A549 (cell line): ENCODE measurements around the gene TPRN. TPM values are rescaled to one million over a fixed set of nuclear protein-coding genes. Genes with fewer than 3 reads are reported as not detected.

Source experiments
- ATAC-seq, 2 experiments: fragments of 200-7000 bp in 1 of 2; fragments of >200 bp in 1 of 2; cut with Nextera tagmentation in 1 of 2; cut with Tn5 transposase in 1 of 2; 3 replicates each; pipeline versions ENCODE4 v1.8.0 to v1.9.1; 2018 to 2020; ENCODE audit warnings: mild to moderate bottlenecking in 1 of 2, moderate library complexity in 1 of 2
- CTCF ChIA-PET: fragments of 300-600 bp; sonication (Branson Sonifier 250); formaldehyde crosslinking; extraction: SDS; loops from one replicate; lab custom pipeline; 2021; ENCODE audit warnings: antibody characterized with exemption, inconsistent platforms; lab: Yijun Ruan, JAX
- POLR2A ChIA-PET: fragments of 350-600 bp; formaldehyde crosslinking; extraction: SDS; loops from one replicate; lab custom pipeline; 2021; ENCODE audit warnings: antibody characterized with exemption, inconsistent platforms; lab: Yijun Ruan, JAX
- DNase-seq, 2 experiments: peaks; one replicate each; pipeline versions ENCODE4 v3.0.0 to v3.0.0-alpha.2; 2011 to 2016; ENCODE audit warnings: low read depth in 1 of 2, low spot score in 1 of 2
- FAIRE-seq: peaks from 2 replicates; lab custom pipeline; 2011; peaks lifted over from hg19 to GRCh38; lab: Jason Lieb, UNC
- H3K27ac ChIP-seq, 2 experiments: fragments of >200 bp; sonication (Bioruptor Twin); formaldehyde crosslinking; 3 replicates each; pipeline ENCODE4 v1.5.1; 2016 to 2017
- H3K4me1 ChIP-seq: fragments of >200 bp; sonication (Bioruptor Twin); formaldehyde crosslinking; 3 replicates; pipeline ENCODE4 v1.6.1; 2016
- H3K4me2 ChIP-seq: fragments of >200 bp; sonication (Bioruptor Twin); formaldehyde crosslinking; 3 replicates; pipeline ENCODE4 v1.6.1; 2016
- H3K4me3 ChIP-seq: fragments of >200 bp; sonication (Bioruptor Twin); formaldehyde crosslinking; 3 replicates; pipeline ENCODE4 v1.5.1; 2016
- H3K9me3 ChIP-seq: fragments of >200 bp; sonication (Bioruptor Twin); formaldehyde crosslinking; 3 replicates; pipeline ENCODE4 v1.6.1; 2016
- CEBPB ChIP-seq, 2 experiments: fragments of >200 bp in 1 of 2; sonication (Bioruptor Twin) in 1 of 2; formaldehyde crosslinking in 1 of 2; IDR thresholded peaks; 2 replicates each; pipeline ENCODE4 v1.6.1; 2012 to 2016
- CHD2 ChIP-seq: fragments of 150-350 bp; IDR thresholded peaks from 2 replicates; pipeline ENCODE4 v1.6.1; 2014; ENCODE audit warnings: low read length; ENCODE audit not compliant: partially characterized antibody
- E2F6 ChIP-seq: IDR thresholded peaks from 2 replicates; pipeline ENCODE4 v1.6.1; 2012; ENCODE audit warnings: low read depth, borderline replicate concordance
- EHF ChIP-seq: fragments of 250-450 bp; sonication (Bioruptor Pico); IDR thresholded peaks from 2 replicates; pipeline ENCODE4 v1.5.0; 2020; ENCODE audit warnings: mild to moderate bottlenecking
- EP300 ChIP-seq, 2 experiments: fragments of >200 bp; sonication (Bioruptor Twin); formaldehyde crosslinking; IDR thresholded peaks; 2 replicates in 1 of 2; 3 replicates in 1 of 2; pipeline ENCODE4 v1.6.1; 2016 to 2017
- FOXS1 ChIP-seq: fragments of 250-450 bp; sonication (Bioruptor Pico); IDR thresholded peaks from 2 replicates; pipeline ENCODE4 v1.5.0; 2020; ENCODE audit warnings: mild to moderate bottlenecking, moderate library complexity
- HEYL ChIP-seq: fragments of 250-450 bp; sonication (Bioruptor Pico); IDR thresholded peaks from 2 replicates; pipeline ENCODE4 v1.8.0; 2021; ENCODE audit warnings: mild to moderate bottlenecking, moderate library complexity
- HOXB13 ChIP-seq: fragments of 250-450 bp; sonication (Bioruptor Pico); IDR thresholded peaks from 2 replicates; pipeline ENCODE4 v1.5.0; 2020; ENCODE audit warnings: low read depth, mild to moderate bottlenecking, moderate library complexity
- KDM1A ChIP-seq: fragments of 200-600 bp; sonication (generic); IDR thresholded peaks from 2 replicates; pipeline ENCODE4 v1.6.1; 2016; ENCODE audit warnings: low read depth, mild to moderate bottlenecking
- KDM5A ChIP-seq: fragments of 200-600 bp; sonication (generic); IDR thresholded peaks from 2 replicates; pipeline ENCODE4 v1.6.1; 2016; ENCODE audit warnings: antibody characterized with exemption, mild to moderate bottlenecking
- MAFK ChIP-seq: fragments of 450-650 bp; IDR thresholded peaks from 2 replicates; pipeline ENCODE4 v1.6.1; 2014; ENCODE audit not compliant: partially characterized antibody
- MAX ChIP-seq: IDR thresholded peaks from 2 replicates; pipeline ENCODE4 v1.6.1; 2012
- NPAS2 ChIP-seq: fragments of 250-450 bp; sonication (Bioruptor Pico); IDR thresholded peaks from 2 replicates; pipeline ENCODE4 v1.8.0; 2022; ENCODE audit warnings: mild to moderate bottlenecking, moderate library complexity, borderline replicate concordance
- NR3C1 ChIP-seq: fragments of >200 bp; sonication (Bioruptor Twin); formaldehyde crosslinking; IDR thresholded peaks from 3 replicates; pipeline ENCODE4 v1.6.1; 2017
- POLR2A ChIP-seq: IDR thresholded peaks from 2 replicates; pipeline ENCODE4 v1.6.1; 2012; ENCODE audit warnings: mild to moderate bottlenecking, low read length
- RAD21 ChIP-seq, 2 experiments: fragments of >200 bp in 1 of 2; sonication (Bioruptor Twin) in 1 of 2; formaldehyde crosslinking in 1 of 2; IDR thresholded peaks in 1 of 2; conservative IDR thresholded peaks in 1 of 2; 2 replicates in 1 of 2; 3 replicates in 1 of 2; pipeline ENCODE4 v1.6.1; 2012 to 2018; ENCODE audit warnings: inconsistent platforms in 1 of 2
- RFX5 ChIP-seq: fragments of 450-650 bp; IDR thresholded peaks from 2 replicates; pipeline ENCODE4 v1.7.1; 2014; ENCODE audit warnings: antibody characterized with exemption, mild to moderate bottlenecking, moderate library complexity
- RNF2 ChIP-seq: fragments of 200-600 bp; sonication (generic); IDR thresholded peaks from 2 replicates; pipeline ENCODE4 v1.6.1; 2016; ENCODE audit warnings: low read depth, mild to moderate bottlenecking, antibody characterized with exemption, moderate library complexity, borderline replicate concordance
- SREBF2 ChIP-seq: fragments of 450-650 bp; IDR thresholded peaks from 2 replicates; pipeline ENCODE4 v1.6.1; 2014; ENCODE audit warnings: mild to moderate bottlenecking, moderate library complexity
- TFCP2L1 ChIP-seq: fragments of 250-450 bp; sonication (Bioruptor Pico); IDR thresholded peaks from 2 replicates; pipeline ENCODE4 v1.5.0; 2021; ENCODE audit warnings: mild to moderate bottlenecking
- TP53 ChIP-seq: fragments of 250-450 bp; sonication (Bioruptor Pico); IDR thresholded peaks from 2 replicates; pipeline ENCODE4 v1.5.0; 2021; ENCODE audit warnings: mild to moderate bottlenecking, moderate library complexity
- USF2 ChIP-seq: fragments of 450-650 bp; IDR thresholded peaks from 2 replicates; pipeline ENCODE4 v1.6.1; 2014; ENCODE audit warnings: antibody characterized with exemption
- ZSCAN20 ChIP-seq: fragments of 250-450 bp; sonication (Bioruptor Pico); IDR thresholded peaks from 2 replicates; pipeline ENCODE4 v1.8.0; 2022; ENCODE audit warnings: mild to moderate bottlenecking, moderate library complexity
- WGBS: methylation state at CpG from one replicate; pipeline ENCODE4 v1.1.6; 2017; ENCODE audit errors: missing lambda C conversion rate; 5-methylcytosine and 5-hydroxymethylcytosine counted together
- polyA plus RNA-seq, 4 experiments: library from polyadenylated mRNA; depleted of rRNA in 3 of 4; stranded (reverse); fragments of >200 nt; fragmentation: RNase III in 1 of 4; extraction: RNeasy Plus Mini Kit Qiagen cat#74134 plus additional on column Dnase treatment in 1 of 4; gene quantifications; 2 replicates in 3 of 4; 3 replicates in 1 of 4; pipeline ENCODE4 v1.2.3, GENCODE V29; 2011 to 2017
- TF ChIP-seq, protein P1 (sequence below): fragments of 200-600 bp; sonication (generic); IDR thresholded peaks from 2 replicates; pipeline ENCODE4 v1.6.1; 2016; ENCODE audit warnings: antibody characterized with exemption, mild to moderate bottlenecking, moderate library complexity
- TF ChIP-seq, protein P2 (sequence below): fragments of >200 bp; sonication (Bioruptor Twin); formaldehyde crosslinking; IDR thresholded peaks from 2 replicates; pipeline ENCODE4 v1.6.1; 2016
- TF ChIP-seq, protein P3 (sequence below): fragments of >200 bp; sonication (Bioruptor Twin); formaldehyde crosslinking; IDR thresholded peaks from 3 replicates; pipeline ENCODE4 v1.5.1; 2016

The TPRN gene
- polyA plus RNA-seq, 2 of the 4 experiments (the other 2 are of a cell fraction) = 2.1 to 6.5 TPM

DNA sequence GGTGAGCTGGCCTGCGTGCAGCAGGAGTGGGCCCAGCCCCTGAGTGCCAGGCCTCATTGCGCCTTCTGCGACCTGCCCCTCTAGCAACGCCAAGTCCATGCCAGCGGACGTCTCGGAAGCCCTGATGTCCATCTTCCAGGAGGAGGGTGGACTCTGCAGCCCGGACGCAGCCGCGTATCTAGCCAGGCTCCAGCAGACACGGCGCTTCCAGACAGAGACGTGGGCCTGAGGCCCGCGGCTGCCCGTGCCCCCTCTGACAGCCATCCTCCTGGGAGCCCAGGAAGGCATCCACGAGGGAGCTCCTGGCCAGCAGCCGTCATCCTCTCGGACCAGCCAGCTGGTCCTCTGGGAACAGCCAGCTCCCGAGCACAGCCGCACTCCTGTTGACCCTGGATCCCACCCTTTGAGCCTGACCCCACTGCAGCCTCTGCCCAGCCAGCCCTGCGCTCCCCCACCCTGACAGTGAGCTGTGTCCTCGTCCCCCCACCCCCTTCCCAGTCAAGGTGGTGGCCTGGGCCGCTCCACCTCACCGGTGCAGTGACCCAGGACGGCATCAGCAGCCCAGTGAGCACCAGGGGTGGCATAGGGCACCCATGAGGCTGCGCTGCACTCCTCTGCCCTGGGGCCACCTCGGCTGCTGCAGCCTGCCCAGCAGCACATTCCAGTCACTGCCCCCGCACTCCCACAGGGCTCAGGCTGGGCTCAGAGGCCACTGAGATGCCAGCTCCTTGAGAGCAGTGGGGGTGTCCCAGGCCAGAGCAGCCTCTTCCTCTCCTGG is 15.8 kb upstream of the TPRN start:
- FAIRE-seq = no peak
- ChIA-PET CTCF (interaction anchor here (0.8 to 9.9 kb wide), 12 partner anchors 8 to 187 kb away, joined by 3 to 71 read pairs (median 4); partner anchors contain the start of genes RNF224, SSNA1 and TUBB4B), POLR2A (interaction anchor here (1.1 kb wide), 1 partner anchor 16 kb away, joined by 3 read pairs; the partner anchor contains the start of gene TPRN)
- Histone ChIP-seq H3K9me3 (no peaks in the 10 kb centered on the region), H3K4me2 (no peak overlapping the region), H3K27ac (no peak overlapping the region), H3K4me3 (no peak overlapping the region), H3K4me1 (peaks cover 27% of the 10 kb centered on the region)
- no peak for ATAC-seq
- TF ChIP-seq NR3C1 = no peak
- TF ChIP-seq NPAS2 (CRISPR knock-in tag) = no peak
- TF ChIP-seq RNF2 = no peak
- no peak for TF ChIP-seq MAX
- no peak for TF ChIP-seq CHD2
- TF ChIP-seq TFCP2L1 (CRISPR knock-in tag) = no peak
- no peak for TF ChIP-seq POLR2A
- TF ChIP-seq E2F6 = no peak
- no peak for TF ChIP-seq RAD21 (conservative IDR thresholded peaks at IDR 0.05 in 1 of 2, IDR thresholded peaks at IDR 0.05 in 1 of 2)
- no peak for TF ChIP-seq CEBPB (IDR thresholded peaks at IDR 0.05)
- no peak for TF ChIP-seq HOXB13 (CRISPR knock-in tag)
- no peak for TF ChIP-seq RFX5
- no peak for TF ChIP-seq USF2
- TF ChIP-seq MAFK = no peak
- DNase-seq = no peak
- WGBS = 95% methylated on average over 25 of the region's 30 CpGs

DNA sequence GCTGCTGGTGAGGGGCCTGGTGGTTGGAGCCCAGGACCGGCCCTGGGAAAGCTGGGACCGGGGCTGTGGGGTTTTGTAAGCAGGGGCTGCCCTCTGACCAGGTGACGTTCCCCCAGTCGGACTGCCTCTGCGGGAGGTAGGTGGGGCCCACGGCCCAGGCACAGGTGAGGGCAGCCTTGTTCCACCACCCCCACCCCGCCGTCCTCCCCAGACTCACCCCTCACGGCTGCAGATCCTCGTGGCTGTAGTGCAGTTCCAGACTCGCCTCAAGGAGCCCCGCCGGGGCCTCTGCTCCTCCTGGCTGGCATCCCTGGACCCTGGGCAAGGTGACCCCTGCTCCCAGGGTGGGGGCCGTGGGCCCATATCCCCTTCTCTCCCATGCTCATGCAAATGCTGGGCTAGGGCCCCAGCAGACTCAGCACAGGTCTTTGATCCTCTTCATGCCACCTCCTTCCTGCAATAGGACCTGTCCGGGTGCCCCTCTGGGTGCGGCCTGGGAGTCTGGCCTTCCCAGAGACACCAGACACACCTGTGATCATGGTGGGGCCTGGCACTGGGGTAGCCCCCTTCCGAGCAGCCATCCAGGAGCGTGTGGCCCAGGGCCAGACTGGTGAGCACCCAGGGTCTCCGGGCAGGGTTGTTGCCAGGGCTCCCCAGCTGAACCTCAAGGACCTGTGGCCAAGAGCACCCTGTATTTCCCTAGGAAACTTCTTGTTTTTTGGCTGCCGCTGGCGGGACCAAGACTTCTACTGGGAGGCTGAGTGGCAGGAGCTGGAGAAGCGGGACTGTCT is 14.8 kb upstream of the TPRN start:
- no peak overlapping the region for H3K27ac ChIP-seq
- POLR2A ChIA-PET = no interaction called here
- peaks cover 26% of the 10 kb centered on the region for H3K4me1 ChIP-seq
- H3K4me2 ChIP-seq = no peak overlapping the region
- DNase-seq (no peak), FAIRE-seq (no peak), ATAC-seq (no peak)
- H3K9me3 ChIP-seq = no peaks in the 10 kb centered on the region
- WGBS = 92% methylated on average over 10 of the region's 22 CpGs
- TF ChIP-seq HEYL (no peak), RAD21 (conservative IDR thresholded peaks at IDR 0.05 in 1 of 2, IDR thresholded peaks at IDR 0.05 in 1 of 2) (no peak), CEBPB (IDR thresholded peaks at IDR 0.05) (no peak), MAX (no peak), SREBF2 (no peak), USF2 (no peak), ZSCAN20 (CRISPR knock-in tag) (no peak), FOXS1 (CRISPR knock-in tag) (no peak), KDM5A (no peak), KDM1A (no peak), TP53 (no peak), EP300 (IDR thresholded peaks at IDR 0.05) (no peak), EHF (no peak)
- TF ChIP-seq, protein P1, sequence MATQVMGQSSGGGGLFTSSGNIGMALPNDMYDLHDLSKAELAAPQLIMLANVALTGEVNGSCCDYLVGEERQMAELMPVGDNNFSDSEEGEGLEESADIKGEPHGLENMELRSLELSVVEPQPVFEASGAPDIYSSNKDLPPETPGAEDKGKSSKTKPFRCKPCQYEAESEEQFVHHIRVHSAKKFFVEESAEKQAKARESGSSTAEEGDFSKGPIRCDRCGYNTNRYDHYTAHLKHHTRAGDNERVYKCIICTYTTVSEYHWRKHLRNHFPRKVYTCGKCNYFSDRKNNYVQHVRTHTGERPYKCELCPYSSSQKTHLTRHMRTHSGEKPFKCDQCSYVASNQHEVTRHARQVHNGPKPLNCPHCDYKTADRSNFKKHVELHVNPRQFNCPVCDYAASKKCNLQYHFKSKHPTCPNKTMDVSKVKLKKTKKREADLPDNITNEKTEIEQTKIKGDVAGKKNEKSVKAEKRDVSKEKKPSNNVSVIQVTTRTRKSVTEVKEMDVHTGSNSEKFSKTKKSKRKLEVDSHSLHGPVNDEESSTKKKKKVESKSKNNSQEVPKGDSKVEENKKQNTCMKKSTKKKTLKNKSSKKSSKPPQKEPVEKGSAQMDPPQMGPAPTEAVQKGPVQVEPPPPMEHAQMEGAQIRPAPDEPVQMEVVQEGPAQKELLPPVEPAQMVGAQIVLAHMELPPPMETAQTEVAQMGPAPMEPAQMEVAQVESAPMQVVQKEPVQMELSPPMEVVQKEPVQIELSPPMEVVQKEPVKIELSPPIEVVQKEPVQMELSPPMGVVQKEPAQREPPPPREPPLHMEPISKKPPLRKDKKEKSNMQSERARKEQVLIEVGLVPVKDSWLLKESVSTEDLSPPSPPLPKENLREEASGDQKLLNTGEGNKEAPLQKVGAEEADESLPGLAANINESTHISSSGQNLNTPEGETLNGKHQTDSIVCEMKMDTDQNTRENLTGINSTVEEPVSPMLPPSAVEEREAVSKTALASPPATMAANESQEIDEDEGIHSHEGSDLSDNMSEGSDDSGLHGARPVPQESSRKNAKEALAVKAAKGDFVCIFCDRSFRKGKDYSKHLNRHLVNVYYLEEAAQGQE = no peak
- TF ChIP-seq, protein P2, sequence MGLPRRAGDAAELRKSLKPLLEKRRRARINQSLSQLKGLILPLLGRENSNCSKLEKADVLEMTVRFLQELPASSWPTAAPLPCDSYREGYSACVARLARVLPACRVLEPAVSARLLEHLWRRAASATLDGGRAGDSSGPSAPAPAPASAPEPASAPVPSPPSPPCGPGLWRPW = no peak
- TF ChIP-seq, protein P3, sequence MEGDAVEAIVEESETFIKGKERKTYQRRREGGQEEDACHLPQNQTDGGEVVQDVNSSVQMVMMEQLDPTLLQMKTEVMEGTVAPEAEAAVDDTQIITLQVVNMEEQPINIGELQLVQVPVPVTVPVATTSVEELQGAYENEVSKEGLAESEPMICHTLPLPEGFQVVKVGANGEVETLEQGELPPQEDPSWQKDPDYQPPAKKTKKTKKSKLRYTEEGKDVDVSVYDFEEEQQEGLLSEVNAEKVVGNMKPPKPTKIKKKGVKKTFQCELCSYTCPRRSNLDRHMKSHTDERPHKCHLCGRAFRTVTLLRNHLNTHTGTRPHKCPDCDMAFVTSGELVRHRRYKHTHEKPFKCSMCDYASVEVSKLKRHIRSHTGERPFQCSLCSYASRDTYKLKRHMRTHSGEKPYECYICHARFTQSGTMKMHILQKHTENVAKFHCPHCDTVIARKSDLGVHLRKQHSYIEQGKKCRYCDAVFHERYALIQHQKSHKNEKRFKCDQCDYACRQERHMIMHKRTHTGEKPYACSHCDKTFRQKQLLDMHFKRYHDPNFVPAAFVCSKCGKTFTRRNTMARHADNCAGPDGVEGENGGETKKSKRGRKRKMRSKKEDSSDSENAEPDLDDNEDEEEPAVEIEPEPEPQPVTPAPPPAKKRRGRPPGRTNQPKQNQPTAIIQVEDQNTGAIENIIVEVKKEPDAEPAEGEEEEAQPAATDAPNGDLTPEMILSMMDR = no peak
- CTCF ChIA-PET = interaction anchor here (0.9 to 9.9 kb wide), 8 partner anchors 7 to 186 kb away, joined by 3 to 71 read pairs (median 5); partner anchors contain the start of genes CYSRT1, RNF224, TPRN and TUBB4B
- H3K4me3 ChIP-seq = no peak overlapping the region
